ENCODE measurements around the gene CSNK2B. TPM values are rescaled to one million over a fixed set of nuclear protein-coding genes. Genes with fewer than 3 reads are reported as not detected.
A peak's percentile ranks its signal among the peaks of the same experiment; 100 is the strongest.

Gene CSNK2B
- total and polyA plus RNA-seq, 9 of the 15 experiments (the other 6 are each of a cell fraction or from before 2014, with no cell fraction given): 120 to 1,126 (median 529) TPM

DNA sequence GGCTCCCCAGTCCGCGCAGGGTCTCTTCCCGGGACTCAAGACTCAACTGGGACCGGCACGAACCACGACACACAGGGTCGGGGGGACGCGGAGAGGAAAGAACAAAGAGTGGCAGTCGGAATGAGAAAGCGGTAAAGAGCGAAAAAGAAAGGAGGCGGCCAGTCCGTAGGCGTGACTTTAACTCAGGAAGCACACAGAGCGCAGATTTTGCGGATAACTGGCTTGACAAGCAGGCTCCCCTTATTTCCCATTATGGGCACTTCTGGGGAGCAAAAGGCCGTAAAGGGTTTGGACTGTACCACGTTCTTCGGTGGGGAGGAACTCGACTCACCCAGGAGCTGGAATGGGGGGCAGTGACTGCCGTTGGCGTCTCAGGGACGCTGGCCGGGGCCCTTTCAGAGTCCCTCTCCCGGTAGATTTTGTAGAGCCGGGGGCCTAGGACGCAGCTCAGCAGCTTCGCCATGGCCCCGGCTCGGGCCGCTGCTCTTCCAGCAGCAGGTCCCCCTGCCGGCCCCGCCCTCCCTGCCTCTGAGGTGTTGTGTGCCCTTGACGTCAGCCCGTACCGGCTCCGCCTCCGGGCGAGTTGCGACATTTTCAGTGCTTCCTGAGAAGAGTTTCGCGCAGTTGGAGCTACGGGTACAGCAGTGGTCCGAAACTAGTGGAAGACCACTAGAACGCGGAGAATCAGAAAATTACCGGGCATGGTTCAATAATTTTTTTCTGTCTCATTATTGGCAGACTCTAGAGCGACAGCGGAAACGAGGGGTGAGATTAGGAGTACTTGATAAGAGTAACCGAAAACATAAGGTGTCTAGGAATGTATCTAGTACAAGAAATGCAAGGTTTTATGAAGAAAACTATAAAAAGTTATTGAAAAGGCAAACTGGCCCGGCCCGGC is 37.2 kb downstream of the CSNK2B start, which contains the start of gene ABHD16A (continued):
- TF ChIP-seq, protein P1, sequence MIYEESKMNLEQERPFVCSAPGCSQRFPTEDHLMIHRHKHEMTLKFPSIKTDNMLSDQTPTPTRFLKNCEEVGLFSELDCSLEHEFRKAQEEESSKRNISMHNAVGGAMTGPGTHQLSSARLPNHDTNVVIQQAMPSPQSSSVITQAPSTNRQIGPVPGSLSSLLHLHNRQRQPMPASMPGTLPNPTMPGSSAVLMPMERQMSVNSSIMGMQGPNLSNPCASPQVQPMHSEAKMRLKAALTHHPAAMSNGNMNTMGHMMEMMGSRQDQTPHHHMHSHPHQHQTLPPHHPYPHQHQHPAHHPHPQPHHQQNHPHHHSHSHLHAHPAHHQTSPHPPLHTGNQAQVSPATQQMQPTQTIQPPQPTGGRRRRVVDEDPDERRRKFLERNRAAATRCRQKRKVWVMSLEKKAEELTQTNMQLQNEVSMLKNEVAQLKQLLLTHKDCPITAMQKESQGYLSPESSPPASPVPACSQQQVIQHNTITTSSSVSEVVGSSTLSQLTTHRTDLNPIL (CRISPR knock-in tag; IDR thresholded peaks at IDR 0.05): no peak
- TF ChIP-seq KLF1 (tag; IDR thresholded peaks at IDR 0.05) (0 out of 2 replicates have a peak, but pooled peaks have one; percentile 11), STAG1 (CRISPR knock-in tag; IDR thresholded peaks at IDR 0.05; ENCODE audit: borderline replicate concordance) (no peak), SP2 (IDR thresholded peaks at IDR 0.05; ENCODE audit: extremely low read depth, low read depth, low read length, poor library complexity, severe bottlenecking) (no peak), MED1 (CRISPR knock-in tag; IDR thresholded peaks at IDR 0.05; ENCODE audit: borderline replicate concordance) (no peak), CHD2 (IDR thresholded peaks at IDR 0.05; ENCODE audit: low read depth, low read length) (0 out of 2 replicates have a peak, but pooled peaks have one; percentile 24), NCOR1 (IDR thresholded peaks at IDR 0.05) (no peak; the same call in 1 of the 2 replicates), ZNF217 (CRISPR knock-in tag; IDR thresholded peaks at IDR 0.05) (no peak; the same call in 1 of the 2 replicates), KHSRP (IDR thresholded peaks at IDR 0.05) (no peak; the same call in 1 of the 2 replicates), TEAD2 (tag; IDR thresholded peaks at IDR 0.05) (no peak; the same call in 1 of the 2 replicates), RBBP5 (IDR thresholded peaks at IDR 0.05; ENCODE audit: borderline replicate concordance, insufficient read depth, low read length, poor library complexity, severe bottlenecking) (peak; percentile 65), ESRRB (CRISPR knock-in tag; IDR thresholded peaks at IDR 0.05; ENCODE audit: borderline replicate concordance) (no peak), FOXK1 (CRISPR knock-in tag; IDR thresholded peaks at IDR 0.05; ENCODE audit: borderline replicate concordance) (0 out of 2 replicates have a peak, but pooled peaks have one; percentile 64), XRCC5 (IDR thresholded peaks at IDR 0.05; ENCODE audit: low read depth, low read length) (0 out of 2 replicates have a peak, but pooled peaks have one; percentile 61), XRCC4 (IDR thresholded peaks at IDR 0.05; ENCODE audit: extremely low read depth, insufficient read depth, insufficient read length) (no peak), NRF1 (conservative IDR thresholded peaks at IDR 0.05 in 1 of 2, IDR thresholded peaks at IDR 0.05 in 1 of 2) (peak; percentile 73 to 77), ZNF384 (IDR thresholded peaks at IDR 0.05; ENCODE audit: low read depth, low read length) (peak; percentile 48; the same call in 1 of the 2 replicates), TAF1 (IDR thresholded peaks at IDR 0.05; ENCODE audit: control insufficient read depth, extremely low read depth, insufficient read depth, low read length, severe bottlenecking) (peak; percentile 80), FOS (IDR thresholded peaks at IDR 0.05; ENCODE audit: extremely low read depth, insufficient read length) (no peak), SOX6 (IDR thresholded peaks at IDR 0.05) (peak; percentile 52; the same call in 1 of the 2 replicates), HMG20B (CRISPR knock-in tag; IDR thresholded peaks at IDR 0.05) (no peak), HMGN3 (IDR thresholded peaks at IDR 0.05; ENCODE audit: borderline replicate concordance, extremely low read depth, insufficient read length, low read depth, low read length) (peak; percentile 96), PML (IDR thresholded peaks at IDR 0.05; ENCODE audit: low read length) (peak; percentile 91; the same call in 1 of the 2 replicates)
- TF ChIP-seq, protein P2, sequence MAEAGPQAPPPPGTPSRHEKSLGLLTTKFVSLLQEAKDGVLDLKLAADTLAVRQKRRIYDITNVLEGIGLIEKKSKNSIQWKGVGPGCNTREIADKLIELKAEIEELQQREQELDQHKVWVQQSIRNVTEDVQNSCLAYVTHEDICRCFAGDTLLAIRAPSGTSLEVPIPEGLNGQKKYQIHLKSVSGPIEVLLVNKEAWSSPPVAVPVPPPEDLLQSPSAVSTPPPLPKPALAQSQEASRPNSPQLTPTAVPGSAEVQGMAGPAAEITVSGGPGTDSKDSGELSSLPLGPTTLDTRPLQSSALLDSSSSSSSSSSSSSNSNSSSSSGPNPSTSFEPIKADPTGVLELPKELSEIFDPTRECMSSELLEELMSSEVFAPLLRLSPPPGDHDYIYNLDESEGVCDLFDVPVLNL (CRISPR knock-in tag; IDR thresholded peaks at IDR 0.05; ENCODE audit: low read depth): no peak; the same call in 1 of the 2 replicates
